Panc1 (cell line): ENCODE results near the gene DAZAP1. TPM values are rescaled to one million over a fixed set of nuclear protein-coding genes. Genes with fewer than 3 reads are reported as not detected.

Experiments
- ATAC-seq: fragments of 200-7000 bp; cut with Tn5 transposase; 2 replicates; pipeline ENCODE4 v1.9.1; 2020; ENCODE audit warnings: mild to moderate bottlenecking, moderate library complexity
- BruUV-seq: library from RNA; stranded (reverse); fragments of 400-500 nt; replicated peaks from 2 replicates; lab custom pipeline; 2021; lab: Mats Ljungman, UMichigan
- CTCF ChIA-PET: fragments of 300-600 bp; sonication (Branson Sonifier 250); formaldehyde crosslinking; loops from one replicate; lab custom pipeline; 2022; ENCODE audit warnings: antibody characterized with exemption; lab: Charles Lee
- POLR2A ChIA-PET: fragments of 300-600 bp; sonication (Branson Sonifier 250); formaldehyde crosslinking; loops from one replicate; lab custom pipeline; 2022; ENCODE audit warnings: antibody characterized with exemption; lab: Charles Lee
- DNase-seq: peaks from one replicate; pipeline ENCODE4 v3.0.0-alpha.2; 2010; ENCODE audit warnings: low read depth, low spot score
- H3K27ac ChIP-seq: 2 replicates; pipeline ENCODE4 v1.5.1; 2011; ENCODE audit warnings: mild to moderate bottlenecking, low read length, inconsistent platforms
- H3K27me3 ChIP-seq: fragments of 200-500 bp; sonication (Bioruptor generic); 2 replicates; pipeline ENCODE4 v1.6.0; 2014; ENCODE audit warnings: low read length, inconsistent platforms; ENCODE audit not compliant: control insufficient read depth, insufficient read depth
- H3K36me3 ChIP-seq: fragments of 200-500 bp; sonication (Bioruptor generic); 2 replicates; pipeline ENCODE4 v1.5.1; 2014; ENCODE audit warnings: inconsistent platforms, mild to moderate bottlenecking, low read length, moderate library complexity; ENCODE audit not compliant: control insufficient read depth, insufficient read depth
- H3K4me1 ChIP-seq: 2 replicates; pipeline ENCODE4 v1.5.1; 2011; ENCODE audit warnings: inconsistent platforms, mild to moderate bottlenecking, low read length, moderate library complexity; ENCODE audit not compliant: control insufficient read depth, insufficient read depth
- H3K4me3 ChIP-seq, 2 experiments: 2 replicates each; pipeline ENCODE4 v1.5.1; 2011 to 2012; ENCODE audit warnings: low read depth in 2 of 2, low read length in 2 of 2, mild to moderate bottlenecking in 2 of 2, inconsistent platforms in 1 of 2, moderate library complexity in 1 of 2
- H3K9me3 ChIP-seq: fragments of 200-500 bp; sonication (Bioruptor generic); 2 replicates; pipeline ENCODE4 v1.5.1; 2014; ENCODE audit warnings: low read depth, mild to moderate bottlenecking, inconsistent platforms, low read length, moderate library complexity; ENCODE audit not compliant: control insufficient read depth, insufficient read depth
- CTCF ChIP-seq: fragments of 450-650 bp; IDR thresholded peaks from 2 replicates; pipeline ENCODE4 v1.5.1; 2017; ENCODE audit warnings: mild to moderate bottlenecking
- POLR2AphosphoS5 ChIP-seq: IDR thresholded peaks from 2 replicates; pipeline ENCODE4 v1.6.1; 2012; ENCODE audit warnings: mild to moderate bottlenecking, low read depth, low read length, moderate library complexity
- REST ChIP-seq, 2 experiments: IDR thresholded peaks; 2 replicates each; pipeline ENCODE4 v1.6.1; 2011 to 2012; ENCODE audit warnings: low read depth in 2 of 2, control low read depth in 1 of 2, low read length in 1 of 2, mild to moderate bottlenecking in 1 of 2, moderate library complexity in 1 of 2; ENCODE audit not compliant: insufficient read depth in 1 of 2
- SIN3A ChIP-seq: IDR thresholded peaks from 2 replicates; pipeline ENCODE4 v1.6.1; 2012; ENCODE audit warnings: low read depth, mild to moderate bottlenecking, low read length, moderate library complexity, borderline replicate concordance; ENCODE audit not compliant: insufficient read depth
- TCF7L2 ChIP-seq: IDR thresholded peaks from 2 replicates; pipeline ENCODE4 v1.6.1; 2011; ENCODE audit warnings: mild to moderate bottlenecking, low read depth, low read length, inconsistent platforms
- in situ Hi-C: cut with HindIII; loops from 2 replicates; pipeline ENCODE4 v1.10.0; 2016; ENCODE audit warnings: low sequenced_read_pairs, low pct_unique_long_range_greater_than_20kb
- intact Hi-C: fragments of 100-400 bp; cut with micrococcal nuclease; formaldehyde crosslinking; loops from one replicate; pipeline ENCODE4 v1.10.0; 2022; ENCODE audit not compliant: unreplicated experiment
- total RNA-seq: library from RNA; stranded (reverse); gene quantifications from one replicate; pipeline ENCODE4 v1.2.1, GENCODE V29; 2021; ENCODE audit not compliant: unreplicated experiment

Gene DAZAP1
- total RNA-seq, 1 experiment from 2014 or later, result 195 TPM

- Histone ChIP-seq H3K4me3 (no peak overlapping the region), H3K9me3 (no peaks in the 10 kb centered on the region), H3K4me1 (no peaks in the 10 kb centered on the region), H3K27me3 (no peaks in the 10 kb centered on the region), H3K36me3 (no peaks in the 10 kb centered on the region), H3K27ac (no peak overlapping the region)
- intact Hi-C loops, result no loop called here
- ChIA-PET POLR2A (no interaction called here), CTCF (no interaction called here)
- BruUV-seq, result no TSS peak
- in situ Hi-C loops, result no loop called here
- DNase-seq (no peak), ATAC-seq (no peak)
- TF ChIP-seq CTCF, result no peak
- no peak for TF ChIP-seq TCF7L2
- TF ChIP-seq REST (IDR thresholded peaks at IDR 0.05; ENCODE audit: insufficient read depth in 1 of 2, low read depth in 2 of 2, low read length in 1 of 2), result no peak
- TF ChIP-seq SIN3A, result no peak
- TF ChIP-seq POLR2AphosphoS5, result no peak
These were observed 52.9 kb downstream of the DAZAP1 start for GRCh38 chr19:1460033-1460995.

- in situ Hi-C loops, result no loop called here
- Histone ChIP-seq H3K4me3 (no peak overlapping the region), H3K4me1 (no peaks in the 10 kb centered on the region), H3K27ac (no peak overlapping the region), H3K27me3 (no peaks in the 10 kb centered on the region), H3K36me3 (no peaks in the 10 kb centered on the region), H3K9me3 (no peaks in the 10 kb centered on the region)
- ChIA-PET CTCF (interaction anchor here (0.7 kb wide), 1 partner anchor 364 kb away, joined by 17 read pairs; no protein-coding TSS in a partner anchor), POLR2A (no interaction called here)
- ATAC-seq, result no peak
- intact Hi-C loops, result no loop called here
- TF ChIP-seq REST (IDR thresholded peaks at IDR 0.05; ENCODE audit: insufficient read depth in 1 of 2, low read depth in 2 of 2, low read length in 1 of 2) (no peak), CTCF (no peak), POLR2AphosphoS5 (no peak), TCF7L2 (no peak), SIN3A (no peak)
- BruUV-seq, result no TSS peak
- DNase-seq, result no peak
These were observed 54.5 kb downstream of the DAZAP1 start for GRCh38 chr19:1461862-1462261.
